GM19452 (cell line): ENCODE measurements around the gene GCM1.
A peak's percentile ranks its signal among the peaks of the same experiment; 100 is the strongest.
"Not testable (repeated sequence)": the region's sequence is repeated elsewhere in the genome, so short reads cannot be mapped to it uniquely, and the experiment has no call there.

Experiments used
- ATAC-seq: cut with Tn5 transposase; IDR thresholded peaks from one replicate; pipeline ENCODE4 v1.9.1; 2021; ENCODE audit not compliant: unreplicated experiment

Gene GCM1

GRCh38 chr6:53148684-53149083, at the start of gene GCM1:
GCM1 (minus strand) TSS chr6:53148841; CDS start chr6:53145632, 3,209 bp downstream.
- no peak for ATAC-seq

- ATAC-seq, result no peak
These were observed 48.9 kb upstream of the GCM1 start for GRCh38 chr6:53197553-53197952.

GRCh38 chr6:53195048-53195447, 46.4 kb upstream of the GCM1 start:
- ATAC-seq, result no peak

GRCh38 chr6:53192682-53193188, 44.1 kb upstream of the GCM1 start:
- ATAC-seq, result no peak

- no peak for ATAC-seq
These were observed 40.9 kb upstream of the GCM1 start for GRCh38 chr6:53189554-53189953.

- no peak for ATAC-seq
These were observed 40.2 kb upstream of the GCM1 start for GRCh38 chr6:53188833-53189232.

- no peak for ATAC-seq
These were observed 32.0 kb upstream of the GCM1 start for GRCh38 chr6:53180678-53181077.

GRCh38 chr6:53179961-53180651, 31.5 kb upstream of the GCM1 start:
- no peak for ATAC-seq

- no peak for ATAC-seq
These were observed 30.3 kb upstream of the GCM1 start for GRCh38 chr6:53178837-53179432.

GRCh38 chr6:53175027-53175426, 26.4 kb upstream of the GCM1 start:
- ATAC-seq, result no peak

GRCh38 chr6:53172468-53172803, 23.8 kb upstream of the GCM1 start:
- ATAC-seq, result no peak

- peak; percentile 87 for ATAC-seq
These were observed 23.2 kb upstream of the GCM1 start for GRCh38 chr6:53171605-53172467.

- no peak for ATAC-seq
These were observed 20.1 kb upstream of the GCM1 start for GRCh38 chr6:53168516-53169267.

- ATAC-seq, result no peak
These were observed 16.7 kb upstream of the GCM1 start for GRCh38 chr6:53165293-53165692.

GRCh38 chr6:53162606-53163005, 14.0 kb upstream of the GCM1 start:
- no peak for ATAC-seq

- ATAC-seq, result no peak
These were observed 12.9 kb upstream of the GCM1 start for GRCh38 chr6:53161481-53162009.

GRCh38 chr6:53159558-53159957, 10.9 kb upstream of the GCM1 start:
- ATAC-seq, result no peak

GRCh38 chr6:53158076-53158475, 9.4 kb upstream of the GCM1 start:
- not testable (repeated sequence) for ATAC-seq

GRCh38 chr6:53155279-53155678, 6.6 kb upstream of the GCM1 start:
- ATAC-seq, result not testable (repeated sequence)

GRCh38 chr6:53154794-53155193, 6.2 kb upstream of the GCM1 start:
- ATAC-seq, result no peak

- no peak for ATAC-seq
These were observed 5.4 kb upstream of the GCM1 start for GRCh38 chr6:53154071-53154470.
